GM21737 (cell line): ENCODE measurements around the gene DGCR2.
"Not testable (repeated sequence)": the region's sequence is repeated elsewhere in the genome, so short reads cannot be mapped to it uniquely, and the experiment has no call there.

ENCODE experiments used
- ATAC-seq: cut with Tn5 transposase; IDR thresholded peaks from one replicate; pipeline ENCODE4 v1.9.1; 2021; ENCODE audit warnings: mild to moderate bottlenecking, moderate library complexity; ENCODE audit not compliant: unreplicated experiment

Gene DGCR2

GRCh38 chr22:19084126-19084525, 38.1 kb downstream of the DGCR2 start:
- not testable (repeated sequence) for ATAC-seq

- no peak for ATAC-seq
Observed at GRCh38 chr22:19082793-19083192, 39.4 kb downstream of the DGCR2 start.

- no peak for ATAC-seq
Observed at GRCh38 chr22:19082101-19082500, 40.1 kb downstream of the DGCR2 start.

- no peak for ATAC-seq
Observed at GRCh38 chr22:19081351-19081750, 40.9 kb downstream of the DGCR2 start.

GRCh38 chr22:19080853-19081252, 41.4 kb downstream of the DGCR2 start:
- ATAC-seq = no peak

- ATAC-seq = no peak
Observed at GRCh38 chr22:19079691-19080090, 42.5 kb downstream of the DGCR2 start.

GRCh38 chr22:19075404-19075803, 46.8 kb downstream of the DGCR2 start:
- no peak for ATAC-seq

- not testable (repeated sequence) for ATAC-seq
Observed at GRCh38 chr22:19072853-19073252, 49.4 kb downstream of the DGCR2 start.

- no peak for ATAC-seq
Observed at GRCh38 chr22:19070397-19071169, 51.6 kb downstream of the DGCR2 start.

- ATAC-seq = no peak
Observed at GRCh38 chr22:19069451-19069850, 52.8 kb downstream of the DGCR2 start.

GRCh38 chr22:19068784-19069271, 53.4 kb downstream of the DGCR2 start:
- no peak for ATAC-seq

- ATAC-seq = no peak
Observed at GRCh38 chr22:19067696-19068348, 54.4 kb downstream of the DGCR2 start.

GRCh38 chr22:19066531-19067271, 55.5 kb downstream of the DGCR2 start:
- ATAC-seq = no peak

- no peak for ATAC-seq
Observed at GRCh38 chr22:19065929-19066328, 56.3 kb downstream of the DGCR2 start.

- ATAC-seq = no peak
Observed at GRCh38 chr22:19065298-19065859, 56.8 kb downstream of the DGCR2 start.

GRCh38 chr22:19064354-19065054, 57.7 kb downstream of the DGCR2 start:
- ATAC-seq = no peak

GRCh38 chr22:19063581-19064353, 58.4 kb downstream of the DGCR2 start:
- no peak for ATAC-seq

GRCh38 chr22:19062943-19063308, 59.3 kb downstream of the DGCR2 start:
- ATAC-seq = no peak

- ATAC-seq = no peak
Observed at GRCh38 chr22:19062139-19062942, 59.9 kb downstream of the DGCR2 start.
